GM19397 (cell line): ENCODE data around the gene KCNS3.
"Not testable (repeated sequence)": the region's sequence is repeated elsewhere in the genome, so short reads cannot be mapped to it uniquely, and the experiment has no call there.

Source experiments
- ATAC-seq: cut with Tn5 transposase; IDR thresholded peaks from one replicate; pipeline ENCODE4 v1.9.1; 2021; ENCODE audit warnings: mild to moderate bottlenecking, moderate library complexity; ENCODE audit not compliant: unreplicated experiment

The KCNS3 gene

DNA sequence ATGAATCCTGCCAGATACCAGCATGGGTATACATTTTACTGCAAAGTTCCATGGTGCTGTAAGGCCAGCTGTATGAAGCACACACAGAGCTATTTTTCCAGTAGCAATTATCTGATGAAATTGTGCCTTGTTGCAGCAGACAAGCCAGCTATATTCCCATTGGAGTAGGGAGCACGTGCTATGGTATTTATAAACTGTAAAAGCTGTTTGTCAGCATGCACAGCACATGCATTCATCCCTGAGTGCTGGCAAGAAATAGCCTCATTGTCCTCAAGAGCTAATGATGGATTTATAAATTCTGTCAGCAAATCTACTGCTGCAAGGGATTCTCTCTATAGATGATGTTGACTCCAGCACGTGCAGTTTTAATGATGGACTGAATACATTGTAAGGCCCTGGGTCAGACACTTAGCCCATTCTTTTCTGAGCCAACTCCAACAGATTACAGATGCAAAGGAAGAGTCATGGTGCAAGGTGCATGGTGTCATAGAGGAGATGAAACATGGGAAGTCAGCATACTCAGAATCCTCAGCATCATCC, 61.7 kb downstream of the KCNS3 start:
- ATAC-seq: no peak

DNA sequence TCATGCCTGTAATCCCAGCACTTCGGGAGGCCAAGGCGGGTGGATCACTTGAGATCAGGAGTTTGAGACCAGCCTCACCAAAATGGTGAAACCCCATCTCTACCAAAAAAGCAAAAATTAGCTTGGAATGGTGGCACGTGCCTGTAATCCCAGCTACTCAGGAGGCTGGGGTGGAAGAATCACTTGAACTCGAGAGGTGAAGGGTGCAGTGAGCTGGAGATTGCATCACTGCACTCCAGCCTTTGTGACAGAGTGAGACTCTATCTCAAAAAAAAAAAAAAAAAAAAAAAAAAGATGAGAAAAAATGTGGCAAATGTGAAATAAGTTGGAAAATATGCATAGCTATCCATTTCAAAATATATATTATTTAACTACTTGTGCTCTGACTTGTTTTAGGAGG, 65.0 kb downstream of the KCNS3 start:
- no peak for ATAC-seq

DNA sequence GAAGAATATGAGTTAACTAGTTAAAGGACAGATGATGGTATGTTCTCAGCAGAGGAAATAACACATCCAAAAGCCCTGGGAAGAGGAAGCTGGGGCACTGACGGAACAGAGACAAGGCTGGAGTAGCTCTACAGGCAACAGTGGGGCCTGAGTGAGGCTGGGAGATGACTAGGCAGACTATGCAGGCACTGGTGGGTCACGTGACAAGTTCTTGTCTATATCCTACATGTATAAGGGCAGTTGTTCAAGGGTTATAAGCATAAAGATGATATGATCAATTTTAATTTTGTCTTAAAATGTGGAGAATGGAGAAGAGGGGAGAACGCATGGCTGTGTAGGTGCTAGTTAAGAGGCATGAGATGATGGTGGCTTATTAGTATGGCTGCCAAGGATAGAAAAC, 68.6 kb downstream of the KCNS3 start:
- no peak for ATAC-seq

DNA sequence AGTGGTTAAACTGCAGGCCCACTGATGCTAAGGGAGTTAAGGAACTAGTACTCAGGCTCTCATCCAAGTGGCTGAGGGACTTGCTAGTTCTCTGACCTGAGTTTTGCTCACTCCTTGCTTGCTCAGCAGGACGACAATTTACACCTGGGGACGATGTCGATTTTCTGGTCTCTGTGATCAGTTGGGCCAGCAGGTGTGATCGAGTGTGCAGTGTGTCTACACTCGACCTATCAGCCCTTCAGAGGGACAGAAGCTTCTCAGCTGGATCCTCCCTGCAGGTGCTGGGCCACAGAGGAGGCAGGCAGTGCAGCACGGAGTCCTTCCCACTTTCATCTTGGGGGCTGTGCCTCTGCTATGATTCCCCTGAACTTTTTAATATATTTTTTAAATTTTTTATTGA, 71.5 kb downstream of the KCNS3 start:
- no peak for ATAC-seq

DNA sequence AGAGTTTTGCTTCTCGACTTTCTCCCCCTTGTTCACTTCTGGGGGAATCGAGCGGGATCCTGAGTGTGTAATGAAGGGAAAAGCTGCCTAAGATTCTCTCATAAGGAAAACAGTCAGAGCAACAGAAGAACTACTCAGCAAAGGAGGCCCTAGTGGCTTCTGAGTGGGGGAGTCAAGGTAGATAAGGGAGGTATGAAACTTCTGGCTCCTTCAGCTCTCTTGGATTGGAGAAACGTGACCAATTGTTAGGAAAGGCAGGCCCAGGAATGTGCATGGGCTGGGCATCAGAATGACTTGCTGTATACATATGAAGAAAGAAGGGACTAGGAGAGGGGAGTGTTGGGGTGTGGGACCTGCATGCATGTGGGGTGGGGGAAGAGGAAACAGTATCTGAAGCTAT, 73.1 kb downstream of the KCNS3 start:
- ATAC-seq: no peak

DNA sequence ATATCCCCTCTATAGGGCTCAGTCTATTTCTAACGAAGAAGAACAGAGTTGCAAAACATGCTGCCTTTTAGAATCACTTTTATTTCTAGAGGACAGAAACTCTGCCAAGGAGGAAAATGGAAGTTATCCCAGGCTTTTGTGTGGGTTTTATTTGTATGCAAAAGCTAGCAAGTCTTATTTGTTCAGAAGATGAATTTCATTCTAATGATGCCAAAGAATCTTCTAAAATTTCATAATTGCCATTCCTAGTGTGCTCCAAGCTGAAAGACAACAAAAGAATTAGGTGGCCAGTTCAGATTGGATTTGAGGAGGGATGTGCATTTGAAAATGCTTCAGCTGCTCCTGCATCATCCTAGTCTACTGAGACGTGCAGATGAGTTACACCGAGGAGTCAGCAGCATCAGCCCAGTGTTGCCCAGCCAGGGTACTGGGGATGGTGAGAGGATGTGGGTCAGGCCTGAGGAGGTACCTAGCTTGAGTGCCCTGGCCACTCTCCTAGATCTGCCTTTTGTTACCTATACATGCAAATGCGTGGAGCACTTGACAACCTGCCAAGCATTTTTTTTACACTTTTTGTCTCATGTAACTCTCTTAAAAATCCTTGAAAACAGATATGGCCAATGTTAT, 80.1 kb downstream of the KCNS3 start:
- ATAC-seq: no peak

DNA sequence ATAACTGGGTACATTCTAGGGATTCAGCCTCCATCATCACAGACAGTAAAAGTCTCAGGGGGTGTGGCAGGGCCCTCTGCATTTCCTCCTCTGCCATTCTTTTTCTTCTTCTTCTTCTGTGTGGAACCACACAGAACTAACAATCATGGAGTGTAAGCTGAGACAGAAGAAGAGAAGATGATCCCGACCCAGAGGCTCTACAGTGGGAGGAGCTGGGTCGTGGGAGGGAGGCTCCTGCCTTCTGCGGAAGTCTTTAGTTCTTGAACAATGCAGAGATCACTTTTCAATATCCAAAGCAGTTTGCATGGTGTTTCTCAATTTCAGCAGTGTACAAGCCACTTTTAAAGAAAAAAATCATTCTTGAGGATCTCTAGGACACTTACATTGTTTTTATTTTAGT, 80.9 kb downstream of the KCNS3 start:
- no peak for ATAC-seq

DNA sequence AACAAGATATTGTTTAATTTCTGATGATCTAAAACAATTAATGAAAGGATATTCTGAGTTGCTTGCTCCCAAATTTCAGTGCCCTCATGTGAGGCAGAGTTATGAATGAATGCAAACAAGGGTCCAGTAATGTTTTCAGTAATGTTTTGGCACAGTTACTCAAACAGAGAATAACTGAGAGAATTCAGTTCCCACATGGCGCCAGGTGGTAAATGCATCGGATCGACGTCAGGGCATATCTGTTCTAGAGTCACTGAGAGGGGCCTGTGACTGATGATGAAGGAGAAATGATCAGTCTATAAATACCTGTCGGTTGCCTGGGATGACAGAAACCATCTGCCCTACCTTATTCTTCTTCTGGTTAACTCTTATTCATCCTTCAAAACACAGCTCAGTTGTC, 81.4 kb downstream of the KCNS3 start:
- ATAC-seq: no peak

DNA sequence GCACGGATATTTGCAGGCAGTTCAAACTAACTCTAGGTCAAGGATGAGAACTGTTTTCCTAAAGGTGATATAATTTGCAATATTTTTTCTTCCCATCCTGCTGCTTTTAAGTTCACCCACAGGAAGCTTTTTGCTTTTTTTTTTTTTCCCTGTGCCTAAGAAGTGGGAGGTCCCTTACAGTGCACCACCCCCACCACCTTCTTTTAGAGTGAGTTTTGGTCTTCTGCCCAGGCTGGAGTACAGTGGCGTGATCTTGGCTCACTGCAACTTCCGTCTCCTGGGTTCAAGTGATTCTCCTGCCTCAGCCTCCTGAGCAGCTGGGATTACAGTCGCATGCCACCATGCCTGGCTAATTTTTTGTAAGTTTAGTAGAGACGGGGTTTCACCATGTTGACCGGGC, 82.5 kb downstream of the KCNS3 start:
- no peak for ATAC-seq

DNA sequence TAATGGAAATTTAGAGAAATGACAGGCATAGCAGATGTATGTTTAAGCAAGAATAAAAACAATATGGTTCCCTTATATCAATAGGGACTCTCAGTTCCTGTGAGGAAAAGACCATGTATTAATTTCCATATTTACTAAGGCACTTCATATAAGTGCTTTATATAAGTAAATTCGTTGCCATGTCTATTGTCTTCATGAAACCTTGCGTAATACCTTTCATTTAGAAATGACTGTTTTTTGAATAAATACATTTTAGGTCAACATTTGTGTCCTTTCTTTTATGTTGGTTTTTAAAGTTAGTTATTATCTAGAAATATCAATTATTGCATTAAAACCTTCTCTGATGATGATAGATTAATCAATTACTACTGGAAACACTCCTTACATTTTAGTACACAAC, 83.3 kb downstream of the KCNS3 start:
- no peak for ATAC-seq

DNA sequence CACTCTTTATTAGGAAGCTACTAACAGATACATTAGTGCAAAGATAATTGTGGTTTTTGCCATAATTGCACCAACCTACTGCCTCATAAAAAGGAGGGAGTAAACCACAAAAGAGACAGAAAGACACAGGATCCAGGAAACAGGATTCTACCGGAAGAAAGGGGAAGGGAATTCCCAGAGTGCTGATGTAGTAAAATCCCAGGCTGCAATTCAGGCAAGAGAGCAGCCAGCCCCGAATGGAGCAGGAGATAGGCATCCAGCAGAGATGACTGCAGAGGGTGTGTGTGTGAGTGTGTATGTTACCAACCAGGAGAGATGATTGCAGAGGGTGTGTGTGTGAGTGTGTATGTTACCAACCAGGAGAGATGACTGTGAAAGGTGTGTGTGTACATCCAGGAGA, 84.4 kb downstream of the KCNS3 start:
- ATAC-seq: no peak

DNA sequence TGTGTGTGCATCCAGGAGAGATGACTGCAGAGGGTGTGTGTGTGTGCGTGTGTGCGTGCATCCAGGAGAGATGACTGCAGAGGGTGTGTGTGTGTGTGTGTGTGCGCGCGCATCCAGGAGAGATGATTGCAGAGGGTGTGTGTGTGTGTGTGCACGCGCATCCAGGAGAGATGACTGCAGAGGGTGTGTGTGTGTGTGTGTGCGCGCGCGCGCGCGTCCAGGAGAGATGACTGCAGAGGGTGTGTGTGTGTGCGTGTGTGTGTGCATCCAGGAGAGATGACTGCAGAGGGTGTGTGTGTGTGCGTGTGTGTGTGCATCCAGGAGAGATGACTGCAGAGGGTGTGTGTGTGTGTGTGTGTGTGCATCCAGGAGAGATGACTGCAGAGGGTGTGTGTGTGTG, 85.1 kb downstream of the KCNS3 start:
- ATAC-seq: not testable (repeated sequence)

DNA sequence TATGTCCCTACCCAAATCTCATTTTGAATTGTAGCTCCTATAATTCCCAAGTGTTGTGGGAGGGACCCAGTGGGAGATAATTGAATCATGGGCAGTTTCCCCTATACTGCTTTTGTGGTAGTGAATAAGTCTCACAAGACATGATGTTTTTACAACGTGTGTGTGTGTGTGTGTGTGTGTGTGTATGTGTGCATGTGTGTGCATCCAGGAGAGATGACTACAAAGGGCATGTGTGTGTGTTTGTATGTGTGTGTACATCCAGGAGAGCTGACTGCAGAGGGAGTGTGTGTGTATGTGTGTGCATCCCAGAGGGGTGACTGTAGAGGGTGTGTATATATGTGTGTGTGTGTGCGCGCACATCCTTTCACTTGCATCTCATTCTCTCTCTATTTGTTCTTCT, 86.7 kb downstream of the KCNS3 start:
- ATAC-seq: no peak

DNA sequence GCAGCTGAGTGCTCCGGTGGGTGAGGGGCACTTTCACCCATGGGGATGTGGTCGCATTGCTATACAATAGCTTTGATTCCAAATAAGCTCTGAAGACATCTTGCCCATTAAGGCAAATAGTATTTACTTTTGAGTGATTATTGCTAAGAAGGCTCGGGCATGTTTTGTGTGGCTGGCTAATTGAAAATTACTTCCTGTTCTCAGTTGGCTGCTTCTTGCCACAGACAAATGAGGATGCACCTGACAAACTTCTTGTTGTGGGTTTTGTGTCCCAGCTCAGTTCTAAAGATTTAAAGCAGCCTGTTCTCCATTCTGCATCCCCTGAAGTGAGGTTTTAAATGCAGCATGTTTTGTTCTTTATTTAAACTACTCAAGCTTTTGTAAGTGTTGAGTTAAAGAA, 88.3 kb downstream of the KCNS3 start:
- no peak for ATAC-seq

DNA sequence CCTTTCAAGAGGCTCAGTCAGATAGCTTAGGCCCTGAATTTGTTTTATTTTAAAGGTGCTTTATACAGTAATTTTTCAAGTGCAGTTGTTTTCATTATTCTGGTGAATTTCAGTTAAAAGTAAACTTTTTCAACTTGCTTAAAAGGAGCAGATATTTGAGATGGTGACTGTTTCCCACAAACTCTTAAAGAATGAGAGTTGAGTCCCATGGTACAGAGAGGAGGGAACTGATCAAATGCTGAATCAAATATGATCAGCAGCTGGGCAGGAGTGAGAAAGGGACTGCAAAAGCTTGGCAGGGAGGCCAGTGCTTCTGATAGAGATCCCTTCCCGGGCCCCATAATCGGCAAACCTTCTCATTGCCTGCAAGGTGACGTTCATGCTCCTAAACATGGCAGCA, 91.2 kb downstream of the KCNS3 start:
- ATAC-seq: no peak

DNA sequence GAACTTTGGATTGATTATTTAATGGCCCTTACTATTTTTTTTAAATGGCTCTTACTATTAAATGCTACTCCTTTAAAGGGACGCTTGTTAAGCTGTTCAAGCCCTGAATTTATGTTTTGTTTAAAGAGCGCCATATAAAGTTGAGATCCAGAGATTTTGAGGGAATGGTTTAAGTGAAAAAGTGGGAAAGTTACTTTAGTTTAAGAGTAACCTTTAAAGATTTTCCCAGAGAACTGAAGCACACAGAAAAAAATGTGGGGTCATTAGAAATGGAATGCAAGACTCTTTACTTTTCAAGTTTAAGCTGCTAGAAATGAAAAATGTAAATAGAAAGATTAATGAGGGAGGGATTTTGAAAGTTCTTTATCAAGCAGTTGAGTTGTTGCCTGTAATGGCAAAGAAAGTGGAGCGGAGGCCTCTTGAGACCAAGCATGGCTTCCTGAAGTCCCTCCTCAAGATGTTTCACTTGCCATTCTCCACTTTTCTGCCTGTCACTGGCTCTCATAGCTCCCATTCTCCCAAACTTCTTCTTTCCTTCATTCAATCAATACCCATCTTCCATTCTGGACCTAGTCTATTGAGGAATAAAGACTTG, 93.2 kb downstream of the KCNS3 start:
- ATAC-seq: no peak

DNA sequence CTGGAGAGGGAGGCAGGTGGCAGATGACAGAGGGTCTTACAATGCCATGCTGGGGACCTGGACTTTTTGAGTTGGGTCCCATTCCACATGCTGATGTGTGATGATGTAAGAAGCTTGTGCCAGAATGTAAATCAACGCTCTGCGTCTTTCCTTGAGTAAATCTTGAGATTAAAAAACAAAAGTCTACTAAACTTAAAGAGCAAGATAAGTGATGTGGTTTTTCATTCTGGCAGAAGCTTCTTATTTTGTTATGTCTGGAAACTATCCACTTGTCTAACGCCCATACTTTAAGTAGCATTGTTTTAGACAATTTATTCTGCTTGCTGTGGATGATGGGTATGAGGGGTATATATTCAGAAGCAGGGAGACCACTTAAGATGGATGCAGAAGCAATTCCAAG, 94.5 kb downstream of the KCNS3 start:
- ATAC-seq: no peak

DNA sequence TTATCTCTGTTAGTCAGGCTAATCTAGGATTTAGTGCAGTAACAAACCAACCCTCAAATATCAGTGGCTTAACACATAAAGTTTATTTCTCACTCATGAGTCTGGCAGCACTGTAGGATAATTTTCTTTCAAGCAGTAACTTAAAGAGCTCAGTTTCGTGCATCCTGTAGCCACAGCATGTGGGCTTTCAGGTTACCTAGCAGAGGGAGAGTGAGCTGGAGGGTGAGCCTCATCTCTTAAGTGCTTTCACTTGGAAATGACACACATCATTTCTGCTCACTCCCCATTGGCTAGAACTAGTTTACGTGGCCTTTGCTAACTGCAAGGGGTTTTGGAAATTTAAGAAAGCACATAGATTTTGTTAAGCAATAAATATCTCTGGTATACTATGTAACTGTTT, 96.9 kb downstream of the KCNS3 start:
- no peak for ATAC-seq

DNA sequence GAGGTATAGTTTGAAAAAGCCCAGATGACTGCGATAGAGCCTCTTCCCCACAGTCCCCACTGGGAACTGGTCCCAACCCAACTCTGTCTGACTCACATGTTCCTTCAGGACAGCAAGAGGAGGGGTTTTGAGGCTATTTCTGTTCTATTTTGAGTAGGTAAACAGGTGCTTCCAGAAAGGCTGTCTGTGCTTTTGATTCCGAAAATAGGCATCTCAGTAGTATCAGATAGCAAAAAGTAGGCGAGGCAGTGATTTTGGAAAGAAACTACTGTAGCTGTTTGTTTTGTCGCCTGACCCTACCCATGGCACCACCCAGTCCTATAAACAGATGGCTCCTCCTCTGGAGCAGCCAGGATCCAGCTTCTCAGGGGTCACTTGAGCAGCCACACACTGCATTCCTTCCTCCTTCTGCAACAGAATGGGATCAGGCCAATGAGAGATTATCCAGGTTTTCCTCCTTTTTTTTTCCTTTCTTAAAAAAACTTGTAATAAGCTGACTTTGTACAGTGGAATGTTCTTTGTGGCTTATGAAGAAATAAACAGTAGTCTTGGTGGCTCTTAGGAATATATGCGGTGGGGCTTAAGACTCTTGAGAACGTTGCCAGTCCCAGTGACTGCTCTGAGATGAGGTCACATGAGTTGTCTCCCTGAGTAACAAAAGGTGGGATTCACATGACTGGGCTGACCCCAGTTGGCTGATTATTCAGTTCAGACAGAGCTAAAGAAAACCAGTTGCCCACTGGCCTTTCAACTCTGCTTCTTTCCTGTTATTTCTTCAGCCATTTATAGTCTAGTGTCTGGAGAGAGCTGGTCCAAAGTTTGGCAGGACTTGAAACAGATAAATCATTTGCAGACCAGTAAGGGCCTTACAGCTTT, 98.6 kb downstream of the KCNS3 start:
- no peak for ATAC-seq

DNA sequence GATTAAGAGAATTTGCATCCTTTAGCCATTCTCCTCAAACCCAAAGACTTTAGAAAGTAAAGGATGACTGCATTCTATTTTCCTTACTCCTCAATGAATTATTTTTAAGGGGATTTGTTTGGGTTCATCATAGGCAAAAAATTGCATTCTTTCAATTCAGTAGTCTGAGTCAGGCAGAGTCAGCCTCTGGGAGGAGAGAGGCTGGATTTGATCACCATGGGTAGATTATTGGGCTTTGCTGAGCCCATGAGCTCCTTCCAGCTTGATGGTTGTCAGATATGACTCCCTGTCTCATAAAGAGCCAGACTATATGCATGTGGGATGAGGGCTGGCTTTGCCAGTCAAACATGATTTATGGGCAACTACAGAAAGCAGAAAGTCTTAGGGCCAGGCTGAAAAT, 101.2 kb downstream of the KCNS3 start:
- no peak for ATAC-seq

DNA sequence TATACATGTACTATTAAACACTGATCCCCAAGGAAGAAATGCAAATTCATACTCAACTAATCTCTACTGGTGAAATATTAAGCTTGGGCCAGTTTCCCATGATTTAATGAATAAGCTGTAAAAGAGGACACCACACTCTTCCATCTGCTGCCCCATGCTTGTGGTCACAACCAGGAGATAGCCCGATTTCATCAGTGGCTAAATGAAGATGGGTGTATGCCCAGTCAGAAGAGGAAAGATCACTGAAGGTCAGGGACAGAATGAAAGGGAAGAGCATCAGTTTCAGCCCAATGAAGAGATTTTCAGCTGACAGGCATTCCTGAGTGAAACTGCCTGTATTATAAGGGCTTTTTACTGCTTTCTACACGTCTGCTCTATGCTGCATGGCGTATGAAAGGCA, 103.5 kb downstream of the KCNS3 start:
- ATAC-seq: no peak
